WTC11 (cell line): ENCODE measurements around the gene KIAA1755.

Experiments used
- IRF2 ChIP-seq: sonication (generic); formaldehyde crosslinking; IDR thresholded peaks from 2 replicates; pipeline ENCODE4 v1.8.0; 2022; ENCODE audit warnings: low read depth, missing genetic modification reagents, borderline replicate concordance
- JUN ChIP-seq: sonication (generic); formaldehyde crosslinking; IDR thresholded peaks from 2 replicates; pipeline ENCODE4 v1.8.0; 2023; ENCODE audit warnings: mild to moderate bottlenecking, missing genetic modification reagents
- SP1 ChIP-seq: sonication (generic); formaldehyde crosslinking; conservative IDR thresholded peaks from 2 replicates; pipeline ENCODE4 v1.8.1; 2022; ENCODE audit warnings: missing genetic modification reagents
- TEAD4 ChIP-seq: sonication (generic); formaldehyde crosslinking; IDR thresholded peaks from 2 replicates; pipeline ENCODE4 v1.8.0; 2022; ENCODE audit warnings: mild to moderate bottlenecking, missing genetic modification reagents
- ZNF671 ChIP-seq: fragments of 250-450 bp; sonication (Bioruptor Pico); IDR thresholded peaks from 2 replicates; pipeline ENCODE4 v1.8.0; 2021; ENCODE audit warnings: mild to moderate bottlenecking
- TF ChIP-seq, protein P1 (sequence below): sonication (generic); formaldehyde crosslinking; IDR thresholded peaks from 2 replicates; pipeline ENCODE4 v1.8.0; 2022; ENCODE audit warnings: mild to moderate bottlenecking, missing genetic modification reagents
- TF ChIP-seq, protein P2 (sequence below): fragments of 200-600 bp; IDR thresholded peaks from 2 replicates; pipeline ENCODE4 v1.8.0; 2022; ENCODE audit warnings: antibody characterized with exemption
- TF ChIP-seq, protein P3 (sequence below): sonication (generic); formaldehyde crosslinking; conservative IDR thresholded peaks from 2 replicates; pipeline ENCODE4 v1.8.1; 2023; ENCODE audit warnings: mild to moderate bottlenecking, low read depth, missing genetic modification reagents, moderate library complexity
- TF ChIP-seq, protein P4 (sequence below): sonication (generic); formaldehyde crosslinking; IDR thresholded peaks from 2 replicates; pipeline ENCODE4 v1.8.0; 2022; ENCODE audit warnings: mild to moderate bottlenecking, missing genetic modification reagents

DNA sequence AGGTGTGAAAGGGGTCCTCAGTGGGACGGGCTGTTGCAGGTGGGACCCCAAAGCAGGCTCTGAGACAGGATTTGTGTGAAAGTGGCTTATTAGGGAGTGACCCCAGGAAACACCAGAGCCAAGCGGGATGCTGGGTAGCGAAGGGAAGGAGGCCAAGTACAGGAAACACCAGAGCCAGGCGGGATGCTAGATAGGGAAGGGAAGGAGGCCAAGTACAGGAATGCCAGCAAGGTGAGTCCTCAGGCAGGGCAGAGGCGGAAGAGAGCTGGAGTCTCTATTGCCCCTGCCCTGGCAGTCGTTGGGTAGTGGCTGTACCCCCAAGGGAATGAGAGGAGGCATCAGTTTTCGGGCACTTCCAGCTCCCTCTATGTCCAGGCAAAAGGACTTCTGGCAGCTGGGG lies 65.0 kb downstream of the KIAA1755 start:
- TF ChIP-seq, protein P1, sequence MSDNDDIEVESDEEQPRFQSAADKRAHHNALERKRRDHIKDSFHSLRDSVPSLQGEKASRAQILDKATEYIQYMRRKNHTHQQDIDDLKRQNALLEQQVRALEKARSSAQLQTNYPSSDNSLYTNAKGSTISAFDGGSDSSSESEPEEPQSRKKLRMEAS (CRISPR knock-in tag), result no peak
- no peak for TF ChIP-seq JUN
- TF ChIP-seq, protein P2, sequence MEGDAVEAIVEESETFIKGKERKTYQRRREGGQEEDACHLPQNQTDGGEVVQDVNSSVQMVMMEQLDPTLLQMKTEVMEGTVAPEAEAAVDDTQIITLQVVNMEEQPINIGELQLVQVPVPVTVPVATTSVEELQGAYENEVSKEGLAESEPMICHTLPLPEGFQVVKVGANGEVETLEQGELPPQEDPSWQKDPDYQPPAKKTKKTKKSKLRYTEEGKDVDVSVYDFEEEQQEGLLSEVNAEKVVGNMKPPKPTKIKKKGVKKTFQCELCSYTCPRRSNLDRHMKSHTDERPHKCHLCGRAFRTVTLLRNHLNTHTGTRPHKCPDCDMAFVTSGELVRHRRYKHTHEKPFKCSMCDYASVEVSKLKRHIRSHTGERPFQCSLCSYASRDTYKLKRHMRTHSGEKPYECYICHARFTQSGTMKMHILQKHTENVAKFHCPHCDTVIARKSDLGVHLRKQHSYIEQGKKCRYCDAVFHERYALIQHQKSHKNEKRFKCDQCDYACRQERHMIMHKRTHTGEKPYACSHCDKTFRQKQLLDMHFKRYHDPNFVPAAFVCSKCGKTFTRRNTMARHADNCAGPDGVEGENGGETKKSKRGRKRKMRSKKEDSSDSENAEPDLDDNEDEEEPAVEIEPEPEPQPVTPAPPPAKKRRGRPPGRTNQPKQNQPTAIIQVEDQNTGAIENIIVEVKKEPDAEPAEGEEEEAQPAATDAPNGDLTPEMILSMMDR, result no peak
- no peak for TF ChIP-seq SP1 (CRISPR knock-in tag)
- no peak for TF ChIP-seq TEAD4
- no peak for TF ChIP-seq IRF2
- TF ChIP-seq, protein P3, sequence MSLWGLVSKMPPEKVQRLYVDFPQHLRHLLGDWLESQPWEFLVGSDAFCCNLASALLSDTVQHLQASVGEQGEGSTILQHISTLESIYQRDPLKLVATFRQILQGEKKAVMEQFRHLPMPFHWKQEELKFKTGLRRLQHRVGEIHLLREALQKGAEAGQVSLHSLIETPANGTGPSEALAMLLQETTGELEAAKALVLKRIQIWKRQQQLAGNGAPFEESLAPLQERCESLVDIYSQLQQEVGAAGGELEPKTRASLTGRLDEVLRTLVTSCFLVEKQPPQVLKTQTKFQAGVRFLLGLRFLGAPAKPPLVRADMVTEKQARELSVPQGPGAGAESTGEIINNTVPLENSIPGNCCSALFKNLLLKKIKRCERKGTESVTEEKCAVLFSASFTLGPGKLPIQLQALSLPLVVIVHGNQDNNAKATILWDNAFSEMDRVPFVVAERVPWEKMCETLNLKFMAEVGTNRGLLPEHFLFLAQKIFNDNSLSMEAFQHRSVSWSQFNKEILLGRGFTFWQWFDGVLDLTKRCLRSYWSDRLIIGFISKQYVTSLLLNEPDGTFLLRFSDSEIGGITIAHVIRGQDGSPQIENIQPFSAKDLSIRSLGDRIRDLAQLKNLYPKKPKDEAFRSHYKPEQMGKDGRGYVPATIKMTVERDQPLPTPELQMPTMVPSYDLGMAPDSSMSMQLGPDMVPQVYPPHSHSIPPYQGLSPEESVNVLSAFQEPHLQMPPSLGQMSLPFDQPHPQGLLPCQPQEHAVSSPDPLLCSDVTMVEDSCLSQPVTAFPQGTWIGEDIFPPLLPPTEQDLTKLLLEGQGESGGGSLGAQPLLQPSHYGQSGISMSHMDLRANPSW (CRISPR knock-in tag), result no peak
- no peak for TF ChIP-seq ZNF671 (CRISPR knock-in tag)
- TF ChIP-seq, protein P4, sequence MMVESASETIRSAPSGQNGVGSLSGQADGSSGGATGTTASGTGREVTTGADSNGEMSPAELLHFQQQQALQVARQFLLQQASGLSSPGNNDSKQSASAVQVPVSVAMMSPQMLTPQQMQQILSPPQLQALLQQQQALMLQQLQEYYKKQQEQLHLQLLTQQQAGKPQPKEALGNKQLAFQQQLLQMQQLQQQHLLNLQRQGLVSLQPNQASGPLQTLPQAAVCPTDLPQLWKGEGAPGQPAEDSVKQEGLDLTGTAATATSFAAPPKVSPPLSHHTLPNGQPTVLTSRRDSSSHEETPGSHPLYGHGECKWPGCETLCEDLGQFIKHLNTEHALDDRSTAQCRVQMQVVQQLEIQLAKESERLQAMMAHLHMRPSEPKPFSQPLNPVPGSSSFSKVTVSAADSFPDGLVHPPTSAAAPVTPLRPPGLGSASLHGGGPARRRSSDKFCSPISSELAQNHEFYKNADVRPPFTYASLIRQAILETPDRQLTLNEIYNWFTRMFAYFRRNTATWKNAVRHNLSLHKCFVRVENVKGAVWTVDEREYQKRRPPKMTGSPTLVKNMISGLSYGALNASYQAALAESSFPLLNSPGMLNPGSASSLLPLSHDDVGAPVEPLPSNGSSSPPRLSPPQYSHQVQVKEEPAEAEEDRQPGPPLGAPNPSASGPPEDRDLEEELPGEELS (CRISPR knock-in tag), result no peak
